GM12878 (cell line): ENCODE results near the gene BORCS5. TPM values are rescaled to one million over a fixed set of nuclear protein-coding genes. Genes with fewer than 3 reads are reported as not detected.

Source experiments
- ATAC-seq: fragments of 200-7000 bp; cut with Tn5 transposase; 3 replicates; pipeline ENCODE4 v1.9.1; 2020; ENCODE audit warnings: mild to moderate bottlenecking, moderate library complexity
- BruUV-seq: library from RNA; stranded (reverse); fragments of 400-500 nt; replicated peaks from 2 replicates; lab custom pipeline; 2021; lab: Mats Ljungman, UMichigan
- CTCF ChIA-PET: fragments of 300-600 bp; sonication (Branson Sonifier 250); formaldehyde crosslinking; extraction: SDS; loops from one replicate; lab custom pipeline; 2021; ENCODE audit warnings: inconsistent platforms; lab: Yijun Ruan, JAX
- POLR2A ChIA-PET: fragments of 350-600 bp; formaldehyde crosslinking; extraction: SDS; loops from one replicate; lab custom pipeline; 2021; ENCODE audit warnings: inconsistent platforms; lab: Charles Lee
- RAD21 ChIA-PET: fragments of 300-600 bp; sonication (Branson Sonifier 250); formaldehyde crosslinking; loops from one replicate; lab custom pipeline; 2023; ENCODE audit warnings: antibody characterized with exemption; ENCODE audit not compliant: unreplicated experiment; lab: Charles Lee
- SMC1A ChIA-PET: fragments of 300-600 bp; sonication (Branson Sonifier 250); formaldehyde crosslinking; loops from one replicate; lab custom pipeline; 2023; ENCODE audit not compliant: unreplicated experiment, uncharacterized antibody; lab: Charles Lee
- DNase-seq: peaks from one replicate; pipeline ENCODE4 v3.0.0-alpha.2; 2011; ENCODE audit warnings: low read depth, low spot score
- FAIRE-seq: peaks from 3 replicates; lab custom pipeline; 2011; peaks lifted over from hg19 to GRCh38; lab: Jason Lieb, UNC
- H2AFZ ChIP-seq: 2 replicates; pipeline ENCODE4 v1.6.0; 2011; ENCODE audit warnings: low read depth, low read length, control low read depth; ENCODE audit not compliant: control insufficient read depth
- H3K27ac ChIP-seq: 2 replicates; pipeline ENCODE4 v1.5.1; 2011; ENCODE audit warnings: control low read depth; ENCODE audit not compliant: control insufficient read depth, insufficient read depth
- H3K27me3 ChIP-seq, 2 experiments: replicated peaks in 1 of 2; 2 replicates each; pipeline versions ENCODE4 v1.6.0 to v1.6.1; 2011; ENCODE audit warnings: low read length in 1 of 2; ENCODE audit not compliant: control insufficient read depth in 2 of 2, insufficient read depth in 2 of 2
- H3K36me3 ChIP-seq, 2 experiments: 2 replicates each; pipeline ENCODE4 v1.5.1; 2011; ENCODE audit warnings: low read length in 1 of 2; ENCODE audit not compliant: control insufficient read depth in 2 of 2, insufficient read depth in 2 of 2
- H3K4me1 ChIP-seq: 2 replicates; pipeline ENCODE4 v1.6.1; 2011; ENCODE audit warnings: mild to moderate bottlenecking, low read length, moderate library complexity, mixed read lengths; ENCODE audit not compliant: control insufficient read depth, insufficient read depth
- H3K4me2 ChIP-seq: 2 replicates; pipeline ENCODE4 v1.6.0; 2011; ENCODE audit warnings: control low read depth; ENCODE audit not compliant: control insufficient read depth, insufficient read depth
- H3K4me3 ChIP-seq: fragments of 200-600 bp; sonication (generic); 2 replicates; pipeline ENCODE4 v1.5.1; 2016
- H3K79me2 ChIP-seq: 2 replicates; pipeline ENCODE4 v1.6.0; 2011; ENCODE audit warnings: low read length; ENCODE audit not compliant: control insufficient read depth, insufficient read depth
- H3K9ac ChIP-seq: 2 replicates; pipeline ENCODE4 v1.8.0; 2011; ENCODE audit warnings: low read length, control low read depth, mixed read lengths; ENCODE audit not compliant: control insufficient read depth, insufficient read depth
- H3K9me3 ChIP-seq: replicated peaks from 3 replicates; pipeline ENCODE4 v1.5.1; 2011; ENCODE audit warnings: mild to moderate bottlenecking, low read length; ENCODE audit not compliant: control insufficient read depth, insufficient read depth
- H4K20me1 ChIP-seq: 2 replicates; pipeline ENCODE4 v1.6.0; 2011; ENCODE audit not compliant: control insufficient read depth, insufficient read depth
- BCL11A ChIP-seq: IDR thresholded peaks from 2 replicates; pipeline ENCODE4 v1.6.1; 2011; ENCODE audit warnings: low read depth, low read length
- EED ChIP-seq: sonication (generic); IDR thresholded peaks from 2 replicates; pipeline ENCODE4 v1.6.1; 2016; ENCODE audit warnings: antibody characterized with exemption, low read depth
- FOS ChIP-seq: IDR thresholded peaks from 3 replicates; pipeline ENCODE4 v1.6.1; 2011; ENCODE audit warnings: borderline replicate concordance; ENCODE audit not compliant: insufficient read length; ENCODE audit errors: extremely low read depth
- GABPA ChIP-seq: IDR thresholded peaks from 2 replicates; pipeline ENCODE4 v1.6.1; 2014; ENCODE audit warnings: antibody characterized with exemption, low read depth, mild to moderate bottlenecking, inconsistent platforms
- SMC3 ChIP-seq: IDR thresholded peaks from 2 replicates; pipeline ENCODE4 v1.6.1; 2011; ENCODE audit warnings: low read length, improper control_type of control experiment, borderline replicate concordance
- SREBF1 ChIP-seq: IDR thresholded peaks from 2 replicates; pipeline ENCODE4 v1.6.1; 2012; ENCODE audit warnings: mild to moderate bottlenecking, low read length
- SRF ChIP-seq, 2 experiments: IDR thresholded peaks; 2 replicates each; pipeline ENCODE4 v1.6.1; 2011; ENCODE audit warnings: low read depth in 2 of 2, low read length in 2 of 2, mild to moderate bottlenecking in 1 of 2, moderate library complexity in 1 of 2
- ZNF384 ChIP-seq: IDR thresholded peaks from 2 replicates; pipeline ENCODE4 v1.6.1; 2012; ENCODE audit warnings: low read depth, mild to moderate bottlenecking, low read length, improper control_type of control experiment, borderline replicate concordance
- WGBS: methylation state at CpG from one replicate; pipeline ENCODE4 v1.1.6; 2016; ENCODE audit warnings: low lambda C conversion rate; ENCODE audit not compliant: insufficient replicate concordance, insufficient coverage; ENCODE audit errors: missing lambda C conversion rate; 5-methylcytosine and 5-hydroxymethylcytosine counted together
- in situ Hi-C: fragments of 300-500 bp; cut with MboI; formaldehyde crosslinking; loops from 9 replicates; pipeline ENCODE4 v1.14.3; 2018; ENCODE audit warnings: mixed read lengths
- intact Hi-C: fragments of 100-400 bp; cut with micrococcal nuclease; formaldehyde crosslinking; loops from one replicate; pipeline ENCODE4 v1.14.2; 2022; ENCODE audit not compliant: unreplicated experiment
- polyA plus RNA-seq, 11 experiments: library from polyadenylated mRNA; depleted of rRNA in 4 of 11; unstranded in 6 of 11; stranded (reverse) in 5 of 11; fragments of >200 nt; fragmentation: Nextera tagmentation in 4 of 11; fragmentation: Illumina TruSeq in 1 of 11; extraction: Ambion mirVana in 4 of 11; extraction: Trizol in 1 of 11; gene quantifications; 1 replicate in 1 of 11; 2 replicates in 10 of 11; pipeline versions ENCODE4 v1.2.1 to v1.2.3, GENCODE V29; 2011 to 2016; ENCODE audit warnings: inconsistent platforms in 2 of 11, missing spikeins in 2 of 11, low read depth in 1 of 11
- total RNA-seq, 4 experiments: library from RNA; depleted of rRNA in 3 of 4; stranded (reverse); fragments of >200 nt in 3 of 4; fragmentation: Illumina TruSeq in 1 of 4; extraction: Trizol in 1 of 4; gene quantifications; 2 replicates each; pipeline versions ENCODE4 v1.2.1 to v1.2.3, GENCODE V29; 2013 to 2021
- TF ChIP-seq, protein P1 (sequence below): IDR thresholded peaks from 2 replicates; pipeline ENCODE4 v1.6.1; 2011; ENCODE audit warnings: low read depth, mild to moderate bottlenecking, low read length, moderate library complexity, borderline replicate concordance; ENCODE audit errors: extremely low read depth
- TF ChIP-seq, protein P2 (sequence below): IDR thresholded peaks from 2 replicates; pipeline ENCODE4 v1.6.1; 2012; ENCODE audit warnings: low read length, inconsistent platforms
- TF ChIP-seq, protein P3 (sequence below): fragments of 450-650 bp; IDR thresholded peaks from 2 replicates; pipeline ENCODE4 v1.6.1; 2018; ENCODE audit warnings: mild to moderate bottlenecking, low read depth, moderate library complexity; ENCODE audit not compliant: partially characterized antibody

The BORCS5 gene
- total and polyA plus RNA-seq, 10 of the 15 experiments (the other 5 are each of a cell fraction or from before 2014, with no cell fraction given) = 1.4 to 39.7 (median 16.1) TPM

DNA sequence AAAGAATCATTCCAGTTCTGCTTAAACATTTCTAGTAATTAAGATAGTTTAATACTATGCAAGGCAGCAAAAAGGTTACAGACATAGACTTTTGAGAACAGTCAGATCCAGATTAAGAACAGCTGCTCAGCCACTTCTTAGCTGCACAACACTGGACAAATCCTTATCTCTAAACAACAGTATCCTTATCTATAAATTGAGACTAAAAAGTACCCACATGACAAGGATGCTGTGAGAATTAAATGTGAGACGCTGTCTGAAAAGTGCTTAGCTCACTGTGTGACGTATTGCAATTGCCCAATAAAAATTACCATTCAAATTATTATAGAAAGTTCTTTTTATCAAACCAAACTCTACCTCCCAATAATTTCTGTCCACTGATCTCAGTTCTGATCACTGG lies 35.5 kb downstream of the BORCS5 start:
- H3K36me3 ChIP-seq = no peaks in the 10 kb centered on the region
- ChIA-PET CTCF (interaction anchor here (2.5 kb wide), 1 partner anchor 15 kb away, joined by 8 read pairs; no protein-coding TSS in a partner anchor), RAD21 (no interaction called here), SMC1A (no interaction called here), POLR2A (interaction anchor here (0.6 to 1.1 kb wide), 4 partner anchors 84 to 303 kb away, joined by 3 to 4 read pairs (median 3); no protein-coding TSS in a partner anchor)
- no peak overlapping the region for H3K27ac ChIP-seq
- no peak overlapping the region for H3K9ac ChIP-seq
- no peaks in the 10 kb centered on the region for H3K4me1 ChIP-seq
- 100% methylated on average over 2 of the region's 2 CpGs for WGBS
- FAIRE-seq (no peak), DNase-seq (no peak), ATAC-seq (no peak)
- BruUV-seq = no TSS peak
- H3K4me3 ChIP-seq = no peak overlapping the region
- in situ Hi-C loops (no loop called here), intact Hi-C loops (no loop called here)
- no peaks in the 10 kb centered on the region for H3K9me3 ChIP-seq
- H4K20me1 ChIP-seq = no peaks in the 10 kb centered on the region
- TF ChIP-seq ZNF384 = no peak
- no peak for TF ChIP-seq EED
- no peak for TF ChIP-seq SRF (IDR thresholded peaks at IDR 0.05; ENCODE audit: low read depth in 2 of 2, low read length in 2 of 2)
- TF ChIP-seq SREBF1 = no peak
- no peak for TF ChIP-seq GABPA
- no peak for TF ChIP-seq FOS
- TF ChIP-seq, protein P1, sequence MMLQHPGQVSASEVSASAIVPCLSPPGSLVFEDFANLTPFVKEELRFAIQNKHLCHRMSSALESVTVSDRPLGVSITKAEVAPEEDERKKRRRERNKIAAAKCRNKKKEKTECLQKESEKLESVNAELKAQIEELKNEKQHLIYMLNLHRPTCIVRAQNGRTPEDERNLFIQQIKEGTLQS = no peak
- no peak for TF ChIP-seq BCL11A
- TF ChIP-seq, protein P2, sequence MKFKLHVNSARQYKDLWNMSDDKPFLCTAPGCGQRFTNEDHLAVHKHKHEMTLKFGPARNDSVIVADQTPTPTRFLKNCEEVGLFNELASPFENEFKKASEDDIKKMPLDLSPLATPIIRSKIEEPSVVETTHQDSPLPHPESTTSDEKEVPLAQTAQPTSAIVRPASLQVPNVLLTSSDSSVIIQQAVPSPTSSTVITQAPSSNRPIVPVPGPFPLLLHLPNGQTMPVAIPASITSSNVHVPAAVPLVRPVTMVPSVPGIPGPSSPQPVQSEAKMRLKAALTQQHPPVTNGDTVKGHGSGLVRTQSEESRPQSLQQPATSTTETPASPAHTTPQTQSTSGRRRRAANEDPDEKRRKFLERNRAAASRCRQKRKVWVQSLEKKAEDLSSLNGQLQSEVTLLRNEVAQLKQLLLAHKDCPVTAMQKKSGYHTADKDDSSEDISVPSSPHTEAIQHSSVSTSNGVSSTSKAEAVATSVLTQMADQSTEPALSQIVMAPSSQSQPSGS = no peak
- TF ChIP-seq, protein P3, sequence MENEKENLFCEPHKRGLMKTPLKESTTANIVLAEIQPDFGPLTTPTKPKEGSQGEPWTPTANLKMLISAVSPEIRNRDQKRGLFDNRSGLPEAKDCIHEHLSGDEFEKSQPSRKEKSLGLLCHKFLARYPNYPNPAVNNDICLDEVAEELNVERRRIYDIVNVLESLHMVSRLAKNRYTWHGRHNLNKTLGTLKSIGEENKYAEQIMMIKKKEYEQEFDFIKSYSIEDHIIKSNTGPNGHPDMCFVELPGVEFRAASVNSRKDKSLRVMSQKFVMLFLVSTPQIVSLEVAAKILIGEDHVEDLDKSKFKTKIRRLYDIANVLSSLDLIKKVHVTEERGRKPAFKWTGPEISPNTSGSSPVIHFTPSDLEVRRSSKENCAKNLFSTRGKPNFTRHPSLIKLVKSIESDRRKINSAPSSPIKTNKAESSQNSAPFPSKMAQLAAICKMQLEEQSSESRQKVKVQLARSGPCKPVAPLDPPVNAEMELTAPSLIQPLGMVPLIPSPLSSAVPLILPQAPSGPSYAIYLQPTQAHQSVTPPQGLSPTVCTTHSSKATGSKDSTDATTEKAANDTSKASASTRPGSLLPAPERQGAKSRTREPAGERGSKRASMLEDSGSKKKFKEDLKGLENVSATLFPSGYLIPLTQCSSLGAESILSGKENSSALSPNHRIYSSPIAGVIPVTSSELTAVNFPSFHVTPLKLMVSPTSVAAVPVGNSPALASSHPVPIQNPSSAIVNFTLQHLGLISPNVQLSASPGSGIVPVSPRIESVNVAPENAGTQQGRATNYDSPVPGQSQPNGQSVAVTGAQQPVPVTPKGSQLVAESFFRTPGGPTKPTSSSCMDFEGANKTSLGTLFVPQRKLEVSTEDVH = no peak
- no peak for TF ChIP-seq SMC3
- no peaks in the 10 kb centered on the region for H3K79me2 ChIP-seq
- H2AFZ ChIP-seq = no peak overlapping the region
- H3K4me2 ChIP-seq = no peak overlapping the region
- no peaks in the 10 kb centered on the region for H3K27me3 ChIP-seq
